ENCODE results near the gene OCA2.

OCA2 gene

DNA sequence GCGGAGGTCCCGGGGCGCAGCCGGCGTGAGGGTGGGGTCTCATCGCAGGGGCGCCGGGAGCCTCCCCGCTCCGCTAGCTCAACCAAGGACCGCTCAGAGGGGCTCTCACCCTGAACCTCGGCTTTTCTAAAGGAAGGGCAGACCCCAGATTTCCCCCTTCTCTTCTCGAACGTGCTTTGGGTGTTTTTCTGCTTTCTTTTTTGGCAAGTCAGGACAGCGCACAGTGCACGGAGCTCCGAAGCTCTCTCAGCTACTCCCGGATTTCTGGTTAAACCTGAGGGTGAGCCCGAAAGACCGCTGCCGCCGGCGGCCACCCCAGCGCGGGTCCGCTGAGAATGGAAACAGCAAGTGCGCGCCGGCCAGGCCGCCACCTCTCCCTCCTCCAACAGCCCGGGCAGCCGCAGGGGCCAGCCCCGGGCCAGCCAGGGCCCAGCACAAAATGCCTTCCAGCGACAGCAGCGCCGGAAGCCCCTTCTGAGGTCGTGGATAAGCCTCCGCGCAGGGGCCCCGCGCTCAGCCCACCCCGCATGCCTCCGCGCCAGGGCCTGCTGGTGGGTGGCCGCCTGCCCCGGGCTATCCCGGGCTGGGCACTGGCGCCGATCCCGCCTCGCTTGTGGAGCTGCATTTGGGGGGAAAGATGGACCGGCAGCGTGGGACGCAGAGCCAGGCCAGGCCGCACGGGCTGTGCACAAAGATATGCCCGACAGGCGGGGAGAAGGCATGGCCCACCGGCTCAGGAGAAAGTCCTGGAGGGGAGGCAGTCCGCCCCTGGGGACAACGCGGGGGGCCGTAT is 8.2 kb upstream of the OCA2 start:
- TF ChIP-seq RAD21 (IDR thresholded peaks at IDR 0.05; ENCODE audit: low read depth) (no peak), TAF1 (IDR thresholded peaks at IDR 0.05; ENCODE audit: low read depth) (no peak), FOXM1 (IDR thresholded peaks at IDR 0.05; ENCODE audit: borderline replicate concordance, low read depth) (no peak), CREB1 (IDR thresholded peaks at IDR 0.05; ENCODE audit: low read depth) (no peak), NFIC (IDR thresholded peaks at IDR 0.05) (no peak), EP300 (IDR thresholded peaks at IDR 0.05; ENCODE audit: borderline replicate concordance) (no peak), TCF12 (IDR thresholded peaks at IDR 0.05; ENCODE audit: low read depth) (no peak), TEAD4 (IDR thresholded peaks at IDR 0.05) (no peak), EGR1 (IDR thresholded peaks at IDR 0.05) (no peak), CEBPB (IDR thresholded peaks at IDR 0.05) (no peak), YY1 (IDR thresholded peaks at IDR 0.05; ENCODE audit: low read depth) (no peak), ZBTB7A (IDR thresholded peaks at IDR 0.05; ENCODE audit: low read depth) (no peak)
- TF ChIP-seq, protein P1, sequence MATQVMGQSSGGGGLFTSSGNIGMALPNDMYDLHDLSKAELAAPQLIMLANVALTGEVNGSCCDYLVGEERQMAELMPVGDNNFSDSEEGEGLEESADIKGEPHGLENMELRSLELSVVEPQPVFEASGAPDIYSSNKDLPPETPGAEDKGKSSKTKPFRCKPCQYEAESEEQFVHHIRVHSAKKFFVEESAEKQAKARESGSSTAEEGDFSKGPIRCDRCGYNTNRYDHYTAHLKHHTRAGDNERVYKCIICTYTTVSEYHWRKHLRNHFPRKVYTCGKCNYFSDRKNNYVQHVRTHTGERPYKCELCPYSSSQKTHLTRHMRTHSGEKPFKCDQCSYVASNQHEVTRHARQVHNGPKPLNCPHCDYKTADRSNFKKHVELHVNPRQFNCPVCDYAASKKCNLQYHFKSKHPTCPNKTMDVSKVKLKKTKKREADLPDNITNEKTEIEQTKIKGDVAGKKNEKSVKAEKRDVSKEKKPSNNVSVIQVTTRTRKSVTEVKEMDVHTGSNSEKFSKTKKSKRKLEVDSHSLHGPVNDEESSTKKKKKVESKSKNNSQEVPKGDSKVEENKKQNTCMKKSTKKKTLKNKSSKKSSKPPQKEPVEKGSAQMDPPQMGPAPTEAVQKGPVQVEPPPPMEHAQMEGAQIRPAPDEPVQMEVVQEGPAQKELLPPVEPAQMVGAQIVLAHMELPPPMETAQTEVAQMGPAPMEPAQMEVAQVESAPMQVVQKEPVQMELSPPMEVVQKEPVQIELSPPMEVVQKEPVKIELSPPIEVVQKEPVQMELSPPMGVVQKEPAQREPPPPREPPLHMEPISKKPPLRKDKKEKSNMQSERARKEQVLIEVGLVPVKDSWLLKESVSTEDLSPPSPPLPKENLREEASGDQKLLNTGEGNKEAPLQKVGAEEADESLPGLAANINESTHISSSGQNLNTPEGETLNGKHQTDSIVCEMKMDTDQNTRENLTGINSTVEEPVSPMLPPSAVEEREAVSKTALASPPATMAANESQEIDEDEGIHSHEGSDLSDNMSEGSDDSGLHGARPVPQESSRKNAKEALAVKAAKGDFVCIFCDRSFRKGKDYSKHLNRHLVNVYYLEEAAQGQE (IDR thresholded peaks at IDR 0.05; ENCODE audit: low read depth), result no peak
- TF ChIP-seq, protein P2, sequence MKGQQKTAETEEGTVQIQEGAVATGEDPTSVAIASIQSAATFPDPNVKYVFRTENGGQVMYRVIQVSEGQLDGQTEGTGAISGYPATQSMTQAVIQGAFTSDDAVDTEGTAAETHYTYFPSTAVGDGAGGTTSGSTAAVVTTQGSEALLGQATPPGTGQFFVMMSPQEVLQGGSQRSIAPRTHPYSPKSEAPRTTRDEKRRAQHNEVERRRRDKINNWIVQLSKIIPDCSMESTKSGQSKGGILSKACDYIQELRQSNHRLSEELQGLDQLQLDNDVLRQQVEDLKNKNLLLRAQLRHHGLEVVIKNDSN (IDR thresholded peaks at IDR 0.05), result no peak
- TF ChIP-seq, protein P3, sequence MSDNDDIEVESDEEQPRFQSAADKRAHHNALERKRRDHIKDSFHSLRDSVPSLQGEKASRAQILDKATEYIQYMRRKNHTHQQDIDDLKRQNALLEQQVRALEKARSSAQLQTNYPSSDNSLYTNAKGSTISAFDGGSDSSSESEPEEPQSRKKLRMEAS (IDR thresholded peaks at IDR 0.05), result no peak

DNA sequence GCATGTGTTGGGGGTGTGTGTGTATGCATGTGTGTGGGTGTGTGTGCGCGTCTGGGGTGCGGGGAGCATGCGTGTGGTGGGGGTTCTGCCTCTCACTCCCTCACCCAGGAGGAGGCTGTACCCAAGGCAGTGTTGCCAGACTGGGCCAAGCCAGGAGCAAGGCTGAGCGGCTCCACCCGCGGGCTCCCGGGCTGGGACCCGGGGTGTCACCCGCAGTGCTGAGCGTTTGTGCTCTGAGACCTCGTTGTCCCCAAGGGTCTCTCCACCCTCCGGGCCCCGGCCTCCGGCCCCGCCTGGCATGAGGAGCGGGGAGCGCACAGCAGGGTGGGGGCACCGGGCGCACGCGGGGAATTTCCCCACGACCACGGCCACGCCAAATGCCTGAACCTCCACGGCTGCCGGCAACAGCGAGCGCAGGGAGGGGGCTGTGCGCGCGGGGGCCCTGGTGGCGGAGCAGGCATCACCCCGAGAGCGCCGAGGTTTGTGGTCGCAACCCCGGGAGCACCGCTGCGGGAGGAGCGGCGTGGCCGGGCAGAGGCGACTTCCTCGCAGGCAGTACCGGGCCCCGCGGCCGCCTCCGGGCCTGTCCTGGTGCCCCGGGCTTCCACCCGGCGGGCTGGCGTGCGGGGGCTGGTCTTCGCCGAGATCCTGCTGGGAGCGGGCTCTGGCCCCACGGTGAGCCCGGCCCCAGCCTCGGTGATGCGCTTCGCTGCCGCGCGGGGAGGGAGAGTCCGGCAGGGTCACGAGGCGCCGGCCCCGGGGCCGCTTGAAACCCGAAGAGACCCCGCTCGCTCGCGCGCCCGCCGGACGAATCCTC is 7.4 kb upstream of the OCA2 start:
- no peak for TF ChIP-seq FOXM1 (IDR thresholded peaks at IDR 0.05; ENCODE audit: borderline replicate concordance, low read depth)
- TF ChIP-seq TEAD4 (IDR thresholded peaks at IDR 0.05), result no peak
- no peak for TF ChIP-seq EGR1 (IDR thresholded peaks at IDR 0.05)
- TF ChIP-seq EP300 (IDR thresholded peaks at IDR 0.05; ENCODE audit: borderline replicate concordance), result no peak
- TF ChIP-seq YY1 (IDR thresholded peaks at IDR 0.05; ENCODE audit: low read depth), result no peak
- no peak for TF ChIP-seq RAD21 (IDR thresholded peaks at IDR 0.05; ENCODE audit: low read depth)
- TF ChIP-seq, protein P1 (IDR thresholded peaks at IDR 0.05; ENCODE audit: low read depth), result no peak
- TF ChIP-seq NFIC (IDR thresholded peaks at IDR 0.05), result no peak
- no peak for TF ChIP-seq TCF12 (IDR thresholded peaks at IDR 0.05; ENCODE audit: low read depth)
- no peak for TF ChIP-seq CREB1 (IDR thresholded peaks at IDR 0.05; ENCODE audit: low read depth)
- no peak for TF ChIP-seq ZBTB7A (IDR thresholded peaks at IDR 0.05; ENCODE audit: low read depth)
- no peak for TF ChIP-seq TAF1 (IDR thresholded peaks at IDR 0.05; ENCODE audit: low read depth)
- TF ChIP-seq, protein P3 (IDR thresholded peaks at IDR 0.05), result no peak
- no peak for TF ChIP-seq CEBPB (IDR thresholded peaks at IDR 0.05)
- TF ChIP-seq, protein P2 (IDR thresholded peaks at IDR 0.05), result no peak

DNA sequence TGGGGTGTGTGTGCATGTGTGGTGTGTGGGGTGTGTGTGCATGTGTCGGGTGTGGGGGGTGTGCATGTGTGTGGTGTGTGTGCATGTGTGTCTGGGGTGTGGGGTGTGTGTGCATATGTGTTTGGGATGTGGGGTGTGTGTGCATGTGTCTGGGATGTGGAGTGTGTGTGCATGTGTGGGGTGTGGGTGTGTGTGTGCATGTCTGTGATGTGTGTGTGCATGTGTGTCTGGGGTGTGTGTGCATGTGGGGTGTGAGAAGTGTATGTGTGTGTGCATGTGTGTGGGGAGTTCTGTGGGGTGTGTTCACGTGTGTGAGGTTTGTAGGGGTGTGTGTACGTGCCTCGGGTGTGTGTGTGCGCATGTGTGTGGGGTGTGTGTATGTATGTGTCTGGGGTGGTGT is 6.7 kb upstream of the OCA2 start:
- TF ChIP-seq, protein P2 (IDR thresholded peaks at IDR 0.05), result no peak
- TF ChIP-seq CREB1 (IDR thresholded peaks at IDR 0.05; ENCODE audit: low read depth) (no peak), EP300 (IDR thresholded peaks at IDR 0.05; ENCODE audit: borderline replicate concordance) (no peak), RAD21 (IDR thresholded peaks at IDR 0.05; ENCODE audit: low read depth) (no peak), NFIC (IDR thresholded peaks at IDR 0.05) (no peak), EGR1 (IDR thresholded peaks at IDR 0.05) (no peak), YY1 (IDR thresholded peaks at IDR 0.05; ENCODE audit: low read depth) (no peak), TAF1 (IDR thresholded peaks at IDR 0.05; ENCODE audit: low read depth) (no peak), ZBTB7A (IDR thresholded peaks at IDR 0.05; ENCODE audit: low read depth) (no peak), TEAD4 (IDR thresholded peaks at IDR 0.05) (no peak), CEBPB (IDR thresholded peaks at IDR 0.05) (no peak), TCF12 (IDR thresholded peaks at IDR 0.05; ENCODE audit: low read depth) (no peak), FOXM1 (IDR thresholded peaks at IDR 0.05; ENCODE audit: borderline replicate concordance, low read depth) (no peak)
- TF ChIP-seq, protein P1 (IDR thresholded peaks at IDR 0.05; ENCODE audit: low read depth), result no peak
- TF ChIP-seq, protein P3 (IDR thresholded peaks at IDR 0.05), result no peak
